HepG2 (cell line): ENCODE data around the gene UBXN1. TPM values are rescaled to one million over a fixed set of nuclear protein-coding genes. Genes with fewer than 3 reads are reported as not detected.

Experiments used
- ADNP ChIP-seq: sonication (generic); formaldehyde crosslinking; IDR thresholded peaks from 2 replicates; pipeline ENCODE4 v1.4.0; 2020; ENCODE audit warnings: missing genetic modification reagents
- CAMTA2 ChIP-seq: sonication (generic); formaldehyde crosslinking; IDR thresholded peaks from 2 replicates; pipeline ENCODE4 v1.4.0; 2020; ENCODE audit warnings: mild to moderate bottlenecking, missing genetic modification reagents, borderline replicate concordance
- KLF11 ChIP-seq: IDR thresholded peaks from 2 replicates; pipeline ENCODE4 v1.6.1; 2016; ENCODE audit warnings: missing compliant biosample characterization
- PCBP1 ChIP-seq: fragments of 200-400 bp; formaldehyde crosslinking; IDR thresholded peaks from 2 replicates; pipeline ENCODE4 v1.6.1; 2017; ENCODE audit warnings: mild to moderate bottlenecking, low read depth, low read length, borderline replicate concordance
- POLR2AphosphoS5 ChIP-seq: IDR thresholded peaks from 2 replicates; pipeline ENCODE4 v1.6.1; 2012; ENCODE audit warnings: low read depth, low read length
- ZNF766 ChIP-seq: sonication (generic); formaldehyde crosslinking; IDR thresholded peaks from 2 replicates; pipeline ENCODE4 v1.5.0; 2020; ENCODE audit warnings: missing genetic modification reagents, borderline replicate concordance
- ZNF776 ChIP-seq: sonication (generic); formaldehyde crosslinking; IDR thresholded peaks from 2 replicates; pipeline ENCODE4 v1.4.0; 2020; ENCODE audit warnings: mild to moderate bottlenecking, missing genetic modification reagents
- polyA plus RNA-seq, 8 experiments: library from polyadenylated mRNA; depleted of rRNA in 3 of 8; stranded (reverse) in 7 of 8; unstranded in 1 of 8; fragments of >200 nt; fragmentation: Illumina TruSeq in 4 of 8; extraction: Trizol in 4 of 8; gene quantifications; 2 replicates each; pipeline versions ENCODE4 v1.2.1 to v1.2.3, GENCODE V29; 2011 to 2016; ENCODE audit warnings: low read depth in 4 of 8, missing spikeins in 1 of 8, mixed read lengths in 1 of 8; ENCODE audit not compliant: insufficient read depth in 1 of 8
- total RNA-seq, 5 experiments: library from RNA; depleted of rRNA; stranded (reverse); fragments of >200 nt; fragmentation: Illumina TruSeq; extraction: Trizol; gene quantifications; 2 replicates each; pipeline ENCODE4 v1.2.3, GENCODE V29; 2016; ENCODE audit warnings: low read depth in 1 of 5
- TF ChIP-seq, protein P1 (sequence below): sonication (generic); formaldehyde crosslinking; IDR thresholded peaks from one replicate; pipeline ENCODE4 v1.5.1; 2020; ENCODE audit warnings: mild to moderate bottlenecking, missing genetic modification reagents; ENCODE audit errors: not compliant biosample characterization
- TF ChIP-seq, protein P2 (sequence below): sonication (generic); formaldehyde crosslinking; IDR thresholded peaks from 2 replicates; pipeline ENCODE4 v1.8.0; 2022; ENCODE audit warnings: missing genetic modification reagents, mild to moderate bottlenecking, borderline replicate concordance
- TF ChIP-seq, protein P3 (sequence below): sonication (generic); formaldehyde crosslinking; IDR thresholded peaks from 2 replicates; pipeline ENCODE4 v1.4.0; 2020; ENCODE audit warnings: low read depth, mild to moderate bottlenecking, missing genetic modification reagents
- TF ChIP-seq, protein P4 (sequence below): sonication (generic); formaldehyde crosslinking; IDR thresholded peaks from 2 replicates; pipeline ENCODE4 v1.5.0; 2020; ENCODE audit warnings: mild to moderate bottlenecking, missing genetic modification reagents
- TF ChIP-seq, protein P5 (sequence below): sonication (generic); formaldehyde crosslinking; IDR thresholded peaks from 2 replicates; pipeline ENCODE4 v1.4.0; 2020; ENCODE audit warnings: missing genetic modification reagents

UBXN1 gene
- total and polyA plus RNA-seq, 2 of the 13 experiments (the other 11 are each of a cell fraction or from before 2014, with no cell fraction given), result 47.5 to 52.4 TPM

DNA sequence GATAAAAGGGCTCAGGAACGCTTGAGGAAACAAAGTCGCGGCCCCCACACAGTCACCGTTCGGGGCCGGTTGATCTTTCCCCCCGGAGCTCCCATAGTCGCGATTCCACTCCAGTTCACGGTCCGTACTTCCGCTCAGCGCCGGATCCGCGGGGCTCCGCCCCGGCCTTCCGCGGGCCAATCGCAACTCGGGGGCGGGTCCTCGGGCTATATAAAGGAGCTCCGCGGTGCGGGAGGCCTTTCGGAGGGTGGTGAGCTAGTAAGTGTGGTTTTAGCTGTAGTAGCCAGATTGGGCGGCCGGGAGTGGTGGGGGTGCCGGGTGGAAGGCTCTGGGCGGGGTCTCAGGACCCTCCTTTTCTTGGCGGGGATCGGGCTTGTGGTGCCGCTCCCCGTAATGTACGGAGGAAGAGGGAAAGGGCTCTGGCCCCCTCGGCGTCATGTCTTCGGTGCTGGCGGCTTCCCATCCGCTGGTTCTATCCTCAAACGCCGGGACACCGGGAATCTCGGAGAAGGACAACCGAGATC is 13.7 kb downstream of the UBXN1 start, which contains the start of the genes C11orf98 and CSKMT (continued):
- TF ChIP-seq, protein P1, sequence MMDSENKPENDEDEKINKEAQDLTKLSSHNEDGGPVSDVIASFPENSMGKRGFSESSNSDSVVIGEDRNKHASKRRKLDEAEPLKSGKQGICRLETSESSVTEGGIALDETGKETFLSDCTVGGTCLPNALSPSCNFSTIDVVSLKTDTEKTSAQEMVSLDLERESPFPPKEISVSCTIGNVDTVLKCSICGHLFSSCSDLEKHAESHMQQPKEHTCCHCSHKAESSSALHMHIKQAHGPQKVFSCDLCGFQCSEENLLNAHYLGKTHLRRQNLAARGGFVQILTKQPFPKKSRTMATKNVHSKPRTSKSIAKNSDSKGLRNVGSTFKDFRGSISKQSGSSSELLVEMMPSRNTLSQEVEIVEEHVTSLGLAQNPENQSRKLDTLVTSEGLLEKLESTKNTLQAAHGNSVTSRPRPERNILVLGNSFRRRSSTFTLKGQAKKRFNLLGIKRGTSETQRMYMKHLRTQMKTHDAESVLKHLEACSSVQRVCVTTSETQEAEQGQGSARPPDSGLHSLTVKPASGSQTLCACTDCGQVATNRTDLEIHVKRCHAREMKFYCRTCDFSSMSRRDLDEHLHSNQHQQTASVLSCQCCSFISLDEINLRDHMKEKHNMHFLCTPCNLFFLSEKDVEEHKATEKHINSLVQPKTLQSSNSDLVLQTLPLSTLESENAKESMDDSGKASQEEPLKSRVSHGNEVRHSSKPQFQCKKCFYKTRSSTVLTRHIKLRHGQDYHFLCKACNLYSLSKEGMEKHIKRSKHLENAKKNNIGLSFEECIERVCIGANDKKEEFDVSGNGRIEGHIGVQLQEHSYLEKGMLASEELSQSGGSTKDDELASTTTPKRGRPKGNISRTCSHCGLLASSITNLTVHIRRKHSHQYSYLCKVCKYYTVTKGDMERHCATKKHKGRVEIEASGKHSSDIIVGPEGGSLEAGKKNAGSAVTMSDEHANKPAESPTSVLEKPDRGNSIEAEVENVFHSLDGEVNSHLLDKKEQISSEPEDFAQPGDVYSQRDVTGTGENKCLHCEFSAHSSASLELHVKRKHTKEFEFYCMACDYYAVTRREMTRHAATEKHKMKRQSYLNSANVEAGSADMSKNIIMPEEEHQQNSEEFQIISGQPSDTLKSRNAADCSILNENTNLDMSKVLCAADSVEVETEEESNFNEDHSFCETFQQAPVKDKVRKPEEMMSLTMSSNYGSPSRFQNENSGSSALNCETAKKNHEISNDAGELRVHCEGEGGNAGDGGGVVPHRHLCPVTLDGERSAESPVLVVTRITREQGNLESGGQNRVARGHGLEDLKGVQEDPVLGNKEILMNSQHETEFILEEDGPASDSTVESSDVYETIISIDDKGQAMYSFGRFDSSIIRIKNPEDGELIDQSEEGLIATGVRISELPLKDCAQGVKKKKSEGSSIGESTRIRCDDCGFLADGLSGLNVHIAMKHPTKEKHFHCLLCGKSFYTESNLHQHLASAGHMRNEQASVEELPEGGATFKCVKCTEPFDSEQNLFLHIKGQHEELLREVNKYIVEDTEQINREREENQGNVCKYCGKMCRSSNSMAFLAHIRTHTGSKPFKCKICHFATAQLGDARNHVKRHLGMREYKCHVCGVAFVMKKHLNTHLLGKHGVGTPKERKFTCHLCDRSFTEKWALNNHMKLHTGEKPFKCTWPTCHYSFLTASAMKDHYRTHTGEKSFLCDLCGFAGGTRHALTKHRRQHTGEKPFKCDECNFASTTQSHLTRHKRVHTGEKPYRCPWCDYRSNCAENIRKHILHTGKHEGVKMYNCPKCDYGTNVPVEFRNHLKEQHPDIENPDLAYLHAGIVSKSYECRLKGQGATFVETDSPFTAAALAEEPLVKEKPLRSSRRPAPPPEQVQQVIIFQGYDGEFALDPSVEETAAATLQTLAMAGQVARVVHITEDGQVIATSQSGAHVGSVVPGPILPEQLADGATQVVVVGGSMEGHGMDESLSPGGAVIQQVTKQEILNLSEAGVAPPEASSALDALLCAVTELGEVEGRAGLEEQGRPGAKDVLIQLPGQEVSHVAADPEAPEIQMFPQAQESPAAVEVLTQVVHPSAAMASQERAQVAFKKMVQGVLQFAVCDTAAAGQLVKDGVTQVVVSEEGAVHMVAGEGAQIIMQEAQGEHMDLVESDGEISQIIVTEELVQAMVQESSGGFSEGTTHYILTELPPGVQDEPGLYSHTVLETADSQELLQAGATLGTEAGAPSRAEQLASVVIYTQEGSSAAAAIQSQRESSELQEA (CRISPR knock-in tag), result no peak
- TF ChIP-seq PCBP1 (no peak), KLF11 (CRISPR knock-in tag) (no peak), ADNP (CRISPR knock-in tag) (no peak), ZNF766 (peak; percentile 76), POLR2AphosphoS5 (peak; percentile 99), CAMTA2 (CRISPR knock-in tag) (no peak; the same call in 1 of the 2 replicates), ZNF776 (CRISPR knock-in tag) (peak; percentile 84)
- TF ChIP-seq, protein P2, sequence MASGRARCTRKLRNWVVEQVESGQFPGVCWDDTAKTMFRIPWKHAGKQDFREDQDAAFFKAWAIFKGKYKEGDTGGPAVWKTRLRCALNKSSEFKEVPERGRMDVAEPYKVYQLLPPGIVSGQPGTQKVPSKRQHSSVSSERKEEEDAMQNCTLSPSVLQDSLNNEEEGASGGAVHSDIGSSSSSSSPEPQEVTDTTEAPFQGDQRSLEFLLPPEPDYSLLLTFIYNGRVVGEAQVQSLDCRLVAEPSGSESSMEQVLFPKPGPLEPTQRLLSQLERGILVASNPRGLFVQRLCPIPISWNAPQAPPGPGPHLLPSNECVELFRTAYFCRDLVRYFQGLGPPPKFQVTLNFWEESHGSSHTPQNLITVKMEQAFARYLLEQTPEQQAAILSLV (CRISPR knock-in tag), result no peak
- TF ChIP-seq, protein P3, sequence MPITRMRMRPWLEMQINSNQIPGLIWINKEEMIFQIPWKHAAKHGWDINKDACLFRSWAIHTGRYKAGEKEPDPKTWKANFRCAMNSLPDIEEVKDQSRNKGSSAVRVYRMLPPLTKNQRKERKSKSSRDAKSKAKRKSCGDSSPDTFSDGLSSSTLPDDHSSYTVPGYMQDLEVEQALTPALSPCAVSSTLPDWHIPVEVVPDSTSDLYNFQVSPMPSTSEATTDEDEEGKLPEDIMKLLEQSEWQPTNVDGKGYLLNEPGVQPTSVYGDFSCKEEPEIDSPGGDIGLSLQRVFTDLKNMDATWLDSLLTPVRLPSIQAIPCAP, result no peak
- TF ChIP-seq, protein P4, sequence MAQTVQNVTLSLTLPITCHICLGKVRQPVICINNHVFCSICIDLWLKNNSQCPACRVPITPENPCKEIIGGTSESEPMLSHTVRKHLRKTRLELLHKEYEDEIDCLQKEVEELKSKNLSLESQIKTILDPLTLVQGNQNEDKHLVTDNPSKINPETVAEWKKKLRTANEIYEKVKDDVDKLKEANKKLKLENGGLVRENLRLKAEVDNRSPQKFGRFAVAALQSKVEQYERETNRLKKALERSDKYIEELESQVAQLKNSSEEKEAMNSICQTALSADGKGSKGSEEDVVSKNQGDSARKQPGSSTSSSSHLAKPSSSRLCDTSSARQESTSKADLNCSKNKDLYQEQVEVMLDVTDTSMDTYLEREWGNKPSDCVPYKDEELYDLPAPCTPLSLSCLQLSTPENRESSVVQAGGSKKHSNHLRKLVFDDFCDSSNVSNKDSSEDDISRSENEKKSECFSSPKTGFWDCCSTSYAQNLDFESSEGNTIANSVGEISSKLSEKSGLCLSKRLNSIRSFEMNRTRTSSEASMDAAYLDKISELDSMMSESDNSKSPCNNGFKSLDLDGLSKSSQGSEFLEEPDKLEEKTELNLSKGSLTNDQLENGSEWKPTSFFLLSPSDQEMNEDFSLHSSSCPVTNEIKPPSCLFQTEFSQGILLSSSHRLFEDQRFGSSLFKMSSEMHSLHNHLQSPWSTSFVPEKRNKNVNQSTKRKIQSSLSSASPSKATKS (CRISPR knock-in tag), result 0 out of 2 replicates have a peak, but pooled peaks have one; percentile 17
- TF ChIP-seq, protein P5, sequence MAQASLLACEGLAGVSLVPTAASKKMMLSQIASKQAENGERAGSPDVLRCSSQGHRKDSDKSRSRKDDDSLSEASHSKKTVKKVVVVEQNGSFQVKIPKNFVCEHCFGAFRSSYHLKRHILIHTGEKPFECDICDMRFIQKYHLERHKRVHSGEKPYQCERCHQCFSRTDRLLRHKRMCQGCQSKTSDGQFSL (CRISPR knock-in tag), result peak; percentile 90
